ENCODE measurements around the gene GNG7.
A peak's percentile ranks its signal among the peaks of the same experiment; 100 is the strongest.

GNG7 gene

DNA sequence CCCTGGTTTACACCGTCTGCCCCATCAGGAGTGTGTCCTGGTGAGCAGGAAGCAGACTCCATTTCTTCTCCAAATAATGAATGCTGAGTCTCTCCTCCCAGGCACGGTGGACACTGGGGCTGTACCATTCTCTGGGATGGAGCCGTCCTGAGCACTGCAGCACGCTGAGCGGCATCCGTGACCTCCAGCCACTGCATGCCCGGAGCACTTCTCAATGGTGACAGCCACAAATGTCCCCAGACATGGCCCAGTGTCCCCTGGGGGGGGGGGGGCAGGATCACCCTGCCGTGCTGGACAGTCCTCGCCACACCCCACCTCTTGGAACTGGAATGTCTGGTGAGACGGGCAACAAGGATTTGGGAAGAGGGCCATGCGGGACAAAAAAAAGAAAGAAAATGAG lies 37.4 kb downstream of the GNG7 start:
- H2AFZ ChIP-seq = no peak overlapping the region
- no peaks in the 10 kb centered on the region for H3K9me3 ChIP-seq (ENCODE audit: control insufficient read depth, low read length)
- no peaks in the 10 kb centered on the region for H3K36me3 ChIP-seq (ENCODE audit: control insufficient read depth, insufficient read depth, low read length)
- H3K9ac ChIP-seq = no peak overlapping the region
- TF ChIP-seq, protein P1, sequence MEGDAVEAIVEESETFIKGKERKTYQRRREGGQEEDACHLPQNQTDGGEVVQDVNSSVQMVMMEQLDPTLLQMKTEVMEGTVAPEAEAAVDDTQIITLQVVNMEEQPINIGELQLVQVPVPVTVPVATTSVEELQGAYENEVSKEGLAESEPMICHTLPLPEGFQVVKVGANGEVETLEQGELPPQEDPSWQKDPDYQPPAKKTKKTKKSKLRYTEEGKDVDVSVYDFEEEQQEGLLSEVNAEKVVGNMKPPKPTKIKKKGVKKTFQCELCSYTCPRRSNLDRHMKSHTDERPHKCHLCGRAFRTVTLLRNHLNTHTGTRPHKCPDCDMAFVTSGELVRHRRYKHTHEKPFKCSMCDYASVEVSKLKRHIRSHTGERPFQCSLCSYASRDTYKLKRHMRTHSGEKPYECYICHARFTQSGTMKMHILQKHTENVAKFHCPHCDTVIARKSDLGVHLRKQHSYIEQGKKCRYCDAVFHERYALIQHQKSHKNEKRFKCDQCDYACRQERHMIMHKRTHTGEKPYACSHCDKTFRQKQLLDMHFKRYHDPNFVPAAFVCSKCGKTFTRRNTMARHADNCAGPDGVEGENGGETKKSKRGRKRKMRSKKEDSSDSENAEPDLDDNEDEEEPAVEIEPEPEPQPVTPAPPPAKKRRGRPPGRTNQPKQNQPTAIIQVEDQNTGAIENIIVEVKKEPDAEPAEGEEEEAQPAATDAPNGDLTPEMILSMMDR (IDR thresholded peaks at IDR 0.05) = no peak
- H3K27ac ChIP-seq = no peak overlapping the region
- peaks cover 2% of the 10 kb centered on the region for H3K4me1 ChIP-seq
- H3K27me3 ChIP-seq (ENCODE audit: control insufficient read depth, insufficient read depth, low read length) = no peaks in the 10 kb centered on the region
- H3K79me2 ChIP-seq = peaks cover 4% of the 10 kb centered on the region
- no peak overlapping the region for H3K4me2 ChIP-seq (ENCODE audit: low read length)
- no peak overlapping the region for H3K4me3 ChIP-seq (ENCODE audit: low read depth, low read length)

- Histone ChIP-seq H2AFZ (peak overlapping the region; percentile 48), H3K4me3 (ENCODE audit: low read depth, low read length) (no peak overlapping the region), H3K9ac (no peak overlapping the region), H3K4me2 (ENCODE audit: low read length) (no peak overlapping the region), H3K79me2 (peaks cover 4% of the 10 kb centered on the region), H3K4me1 (peaks cover 2% of the 10 kb centered on the region), H3K9me3 (ENCODE audit: control insufficient read depth, low read length) (no peaks in the 10 kb centered on the region), H3K27ac (peak overlapping the region; percentile 22), H3K36me3 (ENCODE audit: control insufficient read depth, insufficient read depth, low read length) (no peaks in the 10 kb centered on the region), H3K27me3 (ENCODE audit: control insufficient read depth, insufficient read depth, low read length) (no peaks in the 10 kb centered on the region)
- TF ChIP-seq, protein P1 (IDR thresholded peaks at IDR 0.05) = peak; percentile 28
These were observed 38.4 kb downstream of the GNG7 start for GRCh38 chr19:2663920-2664571.

DNA sequence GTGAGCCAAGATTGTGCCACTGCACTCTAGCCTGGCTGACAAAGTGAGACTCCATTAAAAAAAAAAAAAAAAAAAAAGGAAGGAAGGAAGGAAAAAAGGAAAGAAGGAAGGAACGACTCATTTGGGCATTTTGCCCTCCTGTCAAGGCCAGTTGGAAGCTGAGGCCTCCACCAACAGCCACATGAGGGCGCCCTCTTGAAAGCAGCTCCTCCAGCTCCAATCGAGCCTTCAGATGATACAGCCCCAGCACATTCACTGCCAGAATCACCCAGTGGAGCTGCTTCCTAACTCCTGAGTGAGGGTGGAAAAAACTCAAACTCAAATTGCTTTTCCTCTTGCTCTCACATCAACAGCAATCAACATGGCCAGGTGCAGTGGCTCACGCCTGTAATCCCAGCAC lies 40.9 kb downstream of the GNG7 start:
- Histone ChIP-seq H3K27ac (no peak overlapping the region), H3K36me3 (ENCODE audit: control insufficient read depth, insufficient read depth, low read length) (no peaks in the 10 kb centered on the region), H3K4me1 (peaks cover 2% of the 10 kb centered on the region), H3K4me3 (ENCODE audit: low read depth, low read length) (no peak overlapping the region), H3K27me3 (ENCODE audit: control insufficient read depth, insufficient read depth, low read length) (no peaks in the 10 kb centered on the region), H3K4me2 (ENCODE audit: low read length) (no peak overlapping the region), H3K9ac (no peak overlapping the region), H3K9me3 (ENCODE audit: control insufficient read depth, low read length) (no peaks in the 10 kb centered on the region), H2AFZ (no peak overlapping the region), H3K79me2 (peaks cover 4% of the 10 kb centered on the region)
- TF ChIP-seq, protein P1 (IDR thresholded peaks at IDR 0.05) = no peak

- no peak overlapping the region for H2AFZ ChIP-seq
- no peak overlapping the region for H3K4me2 ChIP-seq (ENCODE audit: low read length)
- H3K9ac ChIP-seq = no peak overlapping the region
- no peak overlapping the region for H3K27ac ChIP-seq
- H3K36me3 ChIP-seq (ENCODE audit: control insufficient read depth, insufficient read depth, low read length) = no peaks in the 10 kb centered on the region
- H3K4me3 ChIP-seq (ENCODE audit: low read depth, low read length) = no peak overlapping the region
- peaks cover 4% of the 10 kb centered on the region for H3K79me2 ChIP-seq
- peaks cover 2% of the 10 kb centered on the region for H3K4me1 ChIP-seq
- no peaks in the 10 kb centered on the region for H3K27me3 ChIP-seq (ENCODE audit: control insufficient read depth, insufficient read depth, low read length)
- no peaks in the 10 kb centered on the region for H3K9me3 ChIP-seq (ENCODE audit: control insufficient read depth, low read length)
- TF ChIP-seq, protein P1 (IDR thresholded peaks at IDR 0.05) = no peak
These were observed 42.5 kb downstream of the GNG7 start for GRCh38 chr19:2659856-2660432.

- no peak overlapping the region for H3K4me2 ChIP-seq (ENCODE audit: low read length)
- H3K27me3 ChIP-seq (ENCODE audit: control insufficient read depth, insufficient read depth, low read length) = no peaks in the 10 kb centered on the region
- H3K4me3 ChIP-seq (ENCODE audit: low read depth, low read length) = no peak overlapping the region
- peaks cover 2% of the 10 kb centered on the region for H3K79me2 ChIP-seq
- H3K27ac ChIP-seq = no peak overlapping the region
- no peak overlapping the region for H2AFZ ChIP-seq
- H3K9ac ChIP-seq = no peak overlapping the region
- no peaks in the 10 kb centered on the region for H3K36me3 ChIP-seq (ENCODE audit: control insufficient read depth, insufficient read depth, low read length)
- no peaks in the 10 kb centered on the region for H3K9me3 ChIP-seq (ENCODE audit: control insufficient read depth, low read length)
- no peaks in the 10 kb centered on the region for H3K4me1 ChIP-seq
- TF ChIP-seq, protein P1 (IDR thresholded peaks at IDR 0.05) = no peak
These were observed 46.0 kb downstream of the GNG7 start for GRCh38 chr19:2656533-2656932.

All from parathyroid adenoma (tissue), 2 donors.